ENCODE results near the gene DMD.

DNA sequence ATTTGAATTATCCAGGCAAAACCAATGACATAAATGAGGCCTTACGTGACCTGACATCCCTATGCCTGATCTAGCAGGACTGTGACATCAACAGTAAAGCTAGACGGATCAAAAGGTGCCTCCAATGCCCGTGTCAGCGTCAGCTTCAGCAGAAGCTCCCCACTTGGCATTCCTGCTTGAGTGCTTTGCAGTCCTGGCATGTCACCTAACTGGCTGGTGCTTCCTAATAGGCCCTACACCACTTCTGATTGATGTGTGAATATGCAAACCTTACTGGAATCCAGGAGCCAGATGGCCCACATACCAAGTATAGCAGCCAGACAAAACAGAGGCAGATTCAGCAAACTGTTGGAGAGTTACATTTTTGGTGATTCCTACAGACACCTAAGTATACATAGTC, 224.2 kb downstream of the DMD start:
- TF ChIP-seq EP300 (IDR thresholded peaks at IDR 0.05) (no peak), POLR2A (IDR thresholded peaks at IDR 0.05) (no peak)

All from sigmoid colon (tissue), 4 donors.